ENCODE measurements around the gene NOXA1.

DNA sequence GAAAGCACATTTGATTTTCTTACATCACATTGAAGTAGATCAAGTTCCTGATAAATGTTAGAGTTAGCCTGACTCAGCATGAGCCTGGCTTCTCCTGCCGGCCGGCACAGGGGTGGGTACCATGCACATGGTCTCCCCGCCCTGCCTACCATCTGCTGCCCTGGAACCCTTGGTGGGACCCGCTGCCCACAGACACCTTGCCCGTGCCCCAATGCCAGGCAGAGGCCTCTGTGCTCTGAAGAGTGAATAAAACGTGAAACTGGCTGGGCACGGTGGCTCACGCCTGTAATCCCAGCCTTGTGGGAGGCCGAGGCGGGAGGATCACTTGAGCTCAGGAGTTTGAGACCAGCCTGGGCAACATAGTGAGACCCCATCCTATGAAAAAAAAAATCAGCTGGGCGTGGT lies 17.5 kb upstream of the NOXA1 start:
- TF ChIP-seq, protein P1, sequence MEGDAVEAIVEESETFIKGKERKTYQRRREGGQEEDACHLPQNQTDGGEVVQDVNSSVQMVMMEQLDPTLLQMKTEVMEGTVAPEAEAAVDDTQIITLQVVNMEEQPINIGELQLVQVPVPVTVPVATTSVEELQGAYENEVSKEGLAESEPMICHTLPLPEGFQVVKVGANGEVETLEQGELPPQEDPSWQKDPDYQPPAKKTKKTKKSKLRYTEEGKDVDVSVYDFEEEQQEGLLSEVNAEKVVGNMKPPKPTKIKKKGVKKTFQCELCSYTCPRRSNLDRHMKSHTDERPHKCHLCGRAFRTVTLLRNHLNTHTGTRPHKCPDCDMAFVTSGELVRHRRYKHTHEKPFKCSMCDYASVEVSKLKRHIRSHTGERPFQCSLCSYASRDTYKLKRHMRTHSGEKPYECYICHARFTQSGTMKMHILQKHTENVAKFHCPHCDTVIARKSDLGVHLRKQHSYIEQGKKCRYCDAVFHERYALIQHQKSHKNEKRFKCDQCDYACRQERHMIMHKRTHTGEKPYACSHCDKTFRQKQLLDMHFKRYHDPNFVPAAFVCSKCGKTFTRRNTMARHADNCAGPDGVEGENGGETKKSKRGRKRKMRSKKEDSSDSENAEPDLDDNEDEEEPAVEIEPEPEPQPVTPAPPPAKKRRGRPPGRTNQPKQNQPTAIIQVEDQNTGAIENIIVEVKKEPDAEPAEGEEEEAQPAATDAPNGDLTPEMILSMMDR (IDR thresholded peaks at IDR 0.05; ENCODE audit: low read depth, low read length) = no peak
- TF ChIP-seq MYC (IDR thresholded peaks at IDR 0.05; ENCODE audit: low read depth, low read length) = no peak
